C4-2B (cell line): ENCODE results near the gene CCDC182.

Source experiments
- H3K27ac ChIP-seq: fragments of 450-650 bp; 2 replicates; pipeline ENCODE4 v1.5.1; 2017
- ZFX ChIP-seq: fragments of 450-650 bp; IDR thresholded peaks from 2 replicates; pipeline ENCODE4 v1.6.1; 2017
- TF ChIP-seq, protein P1 (sequence below): fragments of 450-650 bp; conservative IDR thresholded peaks from 2 replicates; pipeline ENCODE4 v1.5.1; 2017; ENCODE audit warnings: mild to moderate bottlenecking

Gene CCDC182

DNA sequence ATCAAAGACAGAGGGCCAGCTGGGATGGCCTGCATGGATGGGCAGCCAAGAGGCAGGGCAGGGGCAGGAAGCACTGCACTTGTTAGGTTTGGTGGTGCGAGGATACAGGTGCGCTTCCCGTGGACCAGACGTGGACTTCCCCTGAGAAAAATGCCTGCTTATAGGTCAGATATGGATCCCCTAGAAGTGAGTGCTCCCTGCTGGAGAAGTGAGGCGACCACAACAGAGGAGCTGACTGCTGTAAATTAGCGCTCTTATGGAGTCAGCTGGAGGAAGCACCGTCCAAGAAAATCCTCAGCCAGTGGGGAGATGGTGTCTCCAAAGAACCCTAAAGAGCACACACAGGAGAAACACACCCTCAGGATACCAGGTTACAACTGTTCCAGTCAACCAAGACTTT, 27.7 kb upstream of the CCDC182 start:
- no peak overlapping the region for H3K27ac ChIP-seq
- TF ChIP-seq, protein P1, sequence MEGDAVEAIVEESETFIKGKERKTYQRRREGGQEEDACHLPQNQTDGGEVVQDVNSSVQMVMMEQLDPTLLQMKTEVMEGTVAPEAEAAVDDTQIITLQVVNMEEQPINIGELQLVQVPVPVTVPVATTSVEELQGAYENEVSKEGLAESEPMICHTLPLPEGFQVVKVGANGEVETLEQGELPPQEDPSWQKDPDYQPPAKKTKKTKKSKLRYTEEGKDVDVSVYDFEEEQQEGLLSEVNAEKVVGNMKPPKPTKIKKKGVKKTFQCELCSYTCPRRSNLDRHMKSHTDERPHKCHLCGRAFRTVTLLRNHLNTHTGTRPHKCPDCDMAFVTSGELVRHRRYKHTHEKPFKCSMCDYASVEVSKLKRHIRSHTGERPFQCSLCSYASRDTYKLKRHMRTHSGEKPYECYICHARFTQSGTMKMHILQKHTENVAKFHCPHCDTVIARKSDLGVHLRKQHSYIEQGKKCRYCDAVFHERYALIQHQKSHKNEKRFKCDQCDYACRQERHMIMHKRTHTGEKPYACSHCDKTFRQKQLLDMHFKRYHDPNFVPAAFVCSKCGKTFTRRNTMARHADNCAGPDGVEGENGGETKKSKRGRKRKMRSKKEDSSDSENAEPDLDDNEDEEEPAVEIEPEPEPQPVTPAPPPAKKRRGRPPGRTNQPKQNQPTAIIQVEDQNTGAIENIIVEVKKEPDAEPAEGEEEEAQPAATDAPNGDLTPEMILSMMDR, result no peak
- no peak for TF ChIP-seq ZFX

DNA sequence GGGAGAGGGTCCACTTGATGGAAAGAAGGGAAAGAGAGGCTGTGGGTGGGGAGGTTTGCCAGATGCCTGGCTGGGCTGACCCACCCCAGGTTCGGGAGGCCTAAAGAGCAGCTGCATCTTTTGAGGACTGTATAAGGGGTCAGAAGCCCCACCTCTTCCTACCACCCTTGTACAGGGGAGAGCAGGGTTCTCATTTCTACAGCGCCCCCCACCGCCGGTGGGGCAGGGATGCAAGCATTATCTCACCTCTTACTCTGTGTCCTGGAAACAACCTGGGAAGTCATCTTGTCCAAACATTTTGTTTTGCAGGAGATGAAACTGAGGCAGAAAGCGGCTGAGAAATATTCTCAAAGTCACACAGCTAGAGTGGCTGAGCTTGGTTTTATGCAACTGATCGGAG, 22.5 kb upstream of the CCDC182 start:
- H3K27ac ChIP-seq, result no peak overlapping the region
- TF ChIP-seq ZFX, result no peak
- TF ChIP-seq, protein P1, result no peak

DNA sequence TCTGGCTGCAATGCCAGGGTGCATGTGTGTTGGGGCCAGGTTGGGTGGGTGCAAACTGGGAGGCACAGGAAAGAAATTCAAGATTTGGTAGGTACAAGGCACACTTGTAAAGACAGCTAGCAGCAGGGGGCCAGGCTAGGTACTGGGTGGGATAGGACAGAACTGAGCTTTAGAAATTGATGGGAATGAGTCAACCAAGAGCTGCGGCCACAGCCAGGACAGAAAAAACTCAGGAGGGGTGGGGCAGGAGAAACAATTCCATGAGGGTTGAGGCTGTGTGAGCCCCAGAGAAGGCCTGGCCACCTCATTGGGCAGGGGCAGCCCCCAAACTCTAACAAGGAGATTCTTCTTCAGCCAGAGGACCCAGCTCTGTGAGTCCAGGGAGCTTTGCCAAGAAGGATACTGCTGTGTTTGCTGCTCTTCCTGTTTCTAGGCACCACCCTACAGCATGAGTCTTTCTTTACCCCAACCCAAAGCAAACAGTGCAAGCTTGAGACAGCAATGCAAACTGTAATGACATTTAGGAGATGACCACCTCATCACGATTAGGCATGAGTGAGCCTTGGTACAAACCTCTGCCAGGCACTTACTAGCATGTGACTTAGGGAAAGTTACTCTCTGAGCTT, 21.3 kb upstream of the CCDC182 start:
- H3K27ac ChIP-seq, result peak overlapping the region; percentile 45
- TF ChIP-seq, protein P1, result no peak
- no peak for TF ChIP-seq ZFX

DNA sequence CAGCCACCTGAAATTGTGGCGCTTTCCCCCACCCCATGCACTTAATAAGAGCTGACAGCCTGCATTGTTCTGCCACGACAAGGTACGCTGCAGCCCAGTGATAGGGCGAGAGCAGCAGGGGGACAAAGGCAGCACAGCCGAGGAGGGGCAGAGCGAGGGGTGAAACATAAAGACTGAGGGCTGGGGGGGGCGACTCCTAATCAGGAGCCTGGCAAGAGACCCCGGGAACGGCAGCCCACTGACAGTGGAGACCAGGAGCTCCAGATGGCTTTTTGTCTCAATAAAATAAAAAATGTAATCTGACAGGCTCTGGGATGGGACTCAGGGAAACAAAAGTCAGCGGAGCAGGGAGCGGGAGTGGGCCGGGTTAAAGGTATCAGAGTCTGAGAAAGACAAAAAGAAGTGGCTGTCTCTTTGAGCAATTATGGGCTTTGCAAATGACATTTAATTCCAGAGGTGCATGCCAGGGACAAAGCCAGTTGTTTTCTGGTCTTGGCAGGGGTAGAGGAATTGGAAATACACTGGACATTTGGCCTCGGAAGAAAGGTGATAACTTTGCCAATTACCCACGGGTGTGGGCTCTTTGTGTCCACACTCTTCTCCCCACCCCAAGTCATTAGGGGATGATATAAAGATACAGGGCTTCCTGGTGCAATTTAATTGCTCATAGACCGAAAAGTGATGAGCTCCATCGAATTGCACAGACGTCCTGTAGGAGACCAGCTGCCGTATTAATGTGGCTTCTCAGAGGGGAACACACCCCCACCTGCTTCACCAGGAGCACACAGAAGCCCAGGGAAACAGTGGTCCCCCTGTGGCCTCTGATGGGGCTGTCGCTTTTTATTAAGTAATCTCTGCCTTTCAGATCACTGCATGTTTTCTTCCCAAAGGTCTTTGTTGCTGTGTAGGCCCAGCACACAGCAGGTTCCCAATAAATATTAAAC, 17.6 kb upstream of the CCDC182 start:
- TF ChIP-seq, protein P1, result no peak
- TF ChIP-seq ZFX, result no peak
- H3K27ac ChIP-seq, result no peak overlapping the region

DNA sequence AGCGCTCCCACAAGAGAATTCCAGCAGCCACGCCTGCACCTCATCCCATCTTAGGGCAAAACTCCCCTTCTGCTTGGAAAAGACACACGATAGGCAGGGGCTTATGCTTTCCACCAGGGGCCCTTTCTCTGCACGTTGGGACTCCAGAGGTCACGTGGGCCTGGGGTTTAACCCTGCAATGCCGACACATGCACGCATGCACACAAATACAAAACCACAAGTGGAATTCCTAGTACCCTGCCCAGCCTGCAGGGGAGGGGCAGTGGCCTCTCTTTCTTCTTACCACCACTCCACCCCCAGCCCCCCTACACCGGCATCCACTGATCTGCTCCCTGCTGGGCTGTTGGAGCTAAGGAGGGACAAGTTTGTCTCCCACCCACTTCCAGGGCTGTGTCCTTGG, 16.8 kb upstream of the CCDC182 start:
- no peak overlapping the region for H3K27ac ChIP-seq
- TF ChIP-seq ZFX, result no peak
- TF ChIP-seq, protein P1, result no peak

DNA sequence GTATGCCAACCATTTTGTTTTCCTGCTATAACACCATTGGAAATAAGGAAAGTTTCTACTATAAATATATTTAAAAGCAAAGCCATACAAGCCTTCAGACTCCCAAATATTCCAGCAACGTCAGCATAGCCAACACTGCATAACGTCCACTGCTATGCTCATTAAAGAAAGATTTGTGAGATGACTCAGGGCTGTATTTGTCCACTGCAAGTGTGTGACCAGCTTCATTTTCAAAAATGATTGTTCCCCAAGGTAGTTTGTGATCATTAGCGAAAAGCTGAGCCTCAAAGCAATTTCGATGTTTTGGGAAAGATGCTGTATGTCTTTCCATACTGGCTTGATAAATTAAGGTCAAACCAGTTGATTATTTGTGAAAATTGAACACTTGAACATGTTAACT, 14.9 kb upstream of the CCDC182 start:
- TF ChIP-seq, protein P1, result no peak
- TF ChIP-seq ZFX, result no peak
- no peak overlapping the region for H3K27ac ChIP-seq

DNA sequence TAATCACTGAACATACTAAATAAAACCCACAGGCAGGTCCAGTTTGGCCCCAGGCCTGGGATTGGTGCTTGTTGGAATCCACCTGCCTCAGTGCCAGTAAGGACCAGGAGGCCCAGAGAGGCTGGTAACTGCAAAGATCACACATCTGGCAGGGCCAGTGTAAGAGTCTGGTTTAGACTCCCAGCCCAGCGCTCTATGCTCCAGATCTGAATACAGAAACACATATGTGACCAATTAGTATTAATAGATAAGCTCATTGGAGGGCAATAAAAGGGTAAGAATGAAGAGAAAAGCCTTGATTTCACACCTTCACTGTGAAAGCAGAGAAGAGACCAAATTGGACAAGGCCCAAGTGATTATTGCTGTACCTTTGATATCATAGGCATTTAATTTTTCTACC, 13.6 kb upstream of the CCDC182 start:
- no peak for TF ChIP-seq ZFX
- TF ChIP-seq, protein P1, result no peak

More for the DNA sequence above, 13.6 kb upstream of the CCDC182 start:
- H3K27ac ChIP-seq, result no peak overlapping the region
